ENCODE results near the gene SF3B4.

The SF3B4 gene

GRCh38 chr1:149877211-149877946, 50.2 kb downstream of the SF3B4 start:
- no peaks in the 10 kb centered on the region for H3K4me1 ChIP-seq
- DNase-seq = no peak
- no peak for TF ChIP-seq CTCF (IDR thresholded peaks at IDR 0.05; ENCODE audit: low read depth, low read length)
- no peak overlapping the region for H3K4me3 ChIP-seq (ENCODE audit: low read depth, low read length)
- H3K9me3 ChIP-seq = no peaks in the 10 kb centered on the region
- H3K27me3 ChIP-seq = no peaks in the 10 kb centered on the region
- no peaks in the 10 kb centered on the region for H3K36me3 ChIP-seq

All from BE2C (cell line).